HepG2 (cell line): Measurements from ENCODE around the gene AGAP1. TPM values are rescaled to one million over a fixed set of nuclear protein-coding genes. Genes with fewer than 3 reads are reported as not detected.

ENCODE experiments used
- ARNT2 ChIP-seq: sonication (generic); formaldehyde crosslinking; IDR thresholded peaks from 2 replicates; pipeline ENCODE4 v1.8.0; 2022; ENCODE audit warnings: mild to moderate bottlenecking, low read depth, missing genetic modification reagents, moderate library complexity
- BCL6 ChIP-seq: IDR thresholded peaks from 2 replicates; pipeline ENCODE4 v1.6.1; 2016; ENCODE audit warnings: missing genetic modification reagents, missing compliant biosample characterization
- DMTF1 ChIP-seq: sonication (generic); formaldehyde crosslinking; IDR thresholded peaks from 2 replicates; pipeline ENCODE4 v1.4.0; 2020; ENCODE audit warnings: mild to moderate bottlenecking, missing genetic modification reagents
- FIP1L1 ChIP-seq: fragments of 200-400 bp; formaldehyde crosslinking; IDR thresholded peaks from 2 replicates; pipeline ENCODE4 v1.6.1; 2018; ENCODE audit warnings: low read depth, mild to moderate bottlenecking, low read length, moderate library complexity, borderline replicate concordance; ENCODE audit not compliant: insufficient read depth
- IRF1 ChIP-seq: sonication (generic); formaldehyde crosslinking; IDR thresholded peaks from 2 replicates; pipeline ENCODE4 v1.4.0; 2020; ENCODE audit warnings: low read depth, mild to moderate bottlenecking, missing genetic modification reagents
- NCOA5 ChIP-seq: sonication (generic); formaldehyde crosslinking; IDR thresholded peaks from 2 replicates; pipeline ENCODE4 v1.4.0; 2020; ENCODE audit warnings: missing genetic modification reagents
- NFE2L1 ChIP-seq: sonication (generic); formaldehyde crosslinking; IDR thresholded peaks from 2 replicates; pipeline ENCODE4 v1.4.0; 2020; ENCODE audit warnings: missing genetic modification reagents, mild to moderate bottlenecking, borderline replicate concordance
- NR2C2 ChIP-seq: sonication (generic); formaldehyde crosslinking; IDR thresholded peaks from 2 replicates; pipeline ENCODE4 v1.4.0; 2020; ENCODE audit warnings: missing genetic modification reagents, mild to moderate bottlenecking, moderate library complexity, borderline replicate concordance
- PATZ1 ChIP-seq: sonication (generic); formaldehyde crosslinking; IDR thresholded peaks from 2 replicates; pipeline ENCODE4 v1.4.0; 2020; ENCODE audit warnings: missing genetic modification reagents
- RARG ChIP-seq: sonication (generic); formaldehyde crosslinking; IDR thresholded peaks from 2 replicates; pipeline ENCODE4 v1.4.0; 2020; ENCODE audit warnings: low read depth, mild to moderate bottlenecking, missing genetic modification reagents
- THAP11 ChIP-seq: IDR thresholded peaks from 2 replicates; pipeline ENCODE4 v1.6.1; 2016; ENCODE audit warnings: missing biosample characterization, missing genetic modification reagents
- TOE1 ChIP-seq: sonication (generic); formaldehyde crosslinking; IDR thresholded peaks from 2 replicates; pipeline ENCODE4 v1.4.0; 2020; ENCODE audit warnings: mild to moderate bottlenecking, missing genetic modification reagents
- TRIM22 ChIP-seq: fragments of 450-650 bp; IDR thresholded peaks from 2 replicates; pipeline ENCODE4 v1.6.1; 2017
- XBP1 ChIP-seq: sonication (generic); formaldehyde crosslinking; IDR thresholded peaks from 2 replicates; pipeline ENCODE4 v1.5.0; 2020; ENCODE audit warnings: missing genetic modification reagents
- ZNF143 ChIP-seq: sonication (generic); formaldehyde crosslinking; IDR thresholded peaks from 2 replicates; pipeline ENCODE4 v1.4.0; 2020; ENCODE audit warnings: missing genetic modification reagents
- ZNF292 ChIP-seq: sonication (generic); formaldehyde crosslinking; IDR thresholded peaks from 2 replicates; pipeline ENCODE4 v1.8.1; 2022; ENCODE audit warnings: mild to moderate bottlenecking, low read depth, missing genetic modification reagents, borderline replicate concordance
- ZNF337 ChIP-seq: sonication (generic); formaldehyde crosslinking; IDR thresholded peaks from 2 replicates; pipeline ENCODE4 v1.5.1; 2020; ENCODE audit warnings: missing genetic modification reagents, low read depth, mild to moderate bottlenecking, borderline replicate concordance
- ZNF513 ChIP-seq: sonication (generic); formaldehyde crosslinking; conservative IDR thresholded peaks from 2 replicates; pipeline ENCODE4 v1.5.0; 2020; ENCODE audit warnings: missing genetic modification reagents
- ZNF547 ChIP-seq: sonication (generic); formaldehyde crosslinking; IDR thresholded peaks from 2 replicates; pipeline ENCODE4 v1.5.1; 2020; ENCODE audit warnings: mild to moderate bottlenecking, missing genetic modification reagents
- ZNF879 ChIP-seq: sonication (generic); formaldehyde crosslinking; IDR thresholded peaks from 2 replicates; pipeline ENCODE4 v1.8.1; 2023; ENCODE audit warnings: missing genetic modification reagents
- ZSCAN9 ChIP-seq: IDR thresholded peaks from 2 replicates; pipeline ENCODE4 v1.6.1; 2016; ENCODE audit warnings: borderline replicate concordance
- polyA plus RNA-seq, 8 experiments: library from polyadenylated mRNA; depleted of rRNA in 3 of 8; stranded (reverse) in 7 of 8; unstranded in 1 of 8; fragments of >200 nt; fragmentation: Illumina TruSeq in 4 of 8; extraction: Trizol in 4 of 8; gene quantifications; 2 replicates each; pipeline versions ENCODE4 v1.2.1 to v1.2.3, GENCODE V29; 2011 to 2016; ENCODE audit warnings: low read depth in 4 of 8, missing spikeins in 1 of 8, mixed read lengths in 1 of 8; ENCODE audit not compliant: insufficient read depth in 1 of 8
- total RNA-seq, 5 experiments: library from RNA; depleted of rRNA; stranded (reverse); fragments of >200 nt; fragmentation: Illumina TruSeq; extraction: Trizol; gene quantifications; 2 replicates each; pipeline ENCODE4 v1.2.3, GENCODE V29; 2016; ENCODE audit warnings: low read depth in 1 of 5

AGAP1 gene
- total and polyA plus RNA-seq, 2 of the 13 experiments (the other 11 are each of a cell fraction or from before 2014, with no cell fraction given): 21.2 to 32.7 TPM

- TF ChIP-seq BCL6 (CRISPR knock-in tag) (peak; percentile 84), RARG (CRISPR knock-in tag) (no peak), ZSCAN9 (CRISPR knock-in tag) (no peak), TRIM22 (no peak), ZNF547 (CRISPR knock-in tag) (0 out of 2 replicates have a peak, but pooled peaks have one; percentile 37), FIP1L1 (no peak), NR2C2 (CRISPR knock-in tag) (0 out of 2 replicates have a peak, but pooled peaks have one; percentile 18), TOE1 (CRISPR knock-in tag) (no peak), ZNF143 (CRISPR knock-in tag) (no peak), NFE2L1 (CRISPR knock-in tag) (peak; percentile 75; the same call in 1 of the 2 replicates), XBP1 (CRISPR knock-in tag) (no peak), NCOA5 (CRISPR knock-in tag) (no peak), DMTF1 (no peak), ZNF337 (CRISPR knock-in tag) (no peak), PATZ1 (CRISPR knock-in tag) (peak; percentile 75), ARNT2 (no peak), ZNF879 (no peak), IRF1 (no peak), ZNF292 (CRISPR knock-in tag) (peak; percentile 88; the same call in 1 of the 2 replicates), THAP11 (CRISPR knock-in tag) (peak; percentile 20; the same call in 1 of the 2 replicates), ZNF513 (CRISPR knock-in tag) (no peak)
Measured at GRCh38 chr2:235577404-235578330, 83.8 kb downstream of the AGAP1 start (continued).
